Smooth muscle cell (in vitro differentiated cells): ENCODE measurements around the gene PRKCG. TPM values are rescaled to one million over a fixed set of nuclear protein-coding genes. Genes with fewer than 3 reads are reported as not detected.

Experiments
- DNase-seq: peaks from one replicate; lab custom pipeline; 2025; ENCODE audit not compliant: unreplicated experiment; lab: John Stamatoyannopoulos, UW
- H2AFZ ChIP-seq: fragments of 200-600 bp; sonication (generic); 2 replicates; pipeline ENCODE4 v1.6.0; 2016; ENCODE audit warnings: antibody characterized with exemption, low read depth, mild to moderate bottlenecking
- H3F3A ChIP-seq: fragments of 200-600 bp; sonication (generic); 2 replicates; pipeline ENCODE4 v1.6.0; 2017; ENCODE audit warnings: antibody characterized with exemption, low read depth
- H3K27ac ChIP-seq: fragments of 200-600 bp; sonication (generic); 2 replicates; pipeline ENCODE4 v1.5.1; 2016; ENCODE audit warnings: low read depth, mild to moderate bottlenecking
- H3K27me3 ChIP-seq: fragments of 200-600 bp; sonication (generic); 2 replicates; pipeline ENCODE4 v1.6.1; 2016; ENCODE audit warnings: low read depth, mild to moderate bottlenecking
- H3K36me3 ChIP-seq: fragments of 200-600 bp; sonication (generic); 2 replicates; pipeline ENCODE4 v1.5.1; 2016; ENCODE audit warnings: low read depth
- H3K4me1 ChIP-seq: fragments of 200-600 bp; sonication (generic); 2 replicates; pipeline ENCODE4 v1.5.1; 2016; ENCODE audit warnings: low read depth
- H3K4me2 ChIP-seq: fragments of 200-600 bp; sonication (generic); 2 replicates; pipeline ENCODE4 v1.6.0; 2016; ENCODE audit warnings: mild to moderate bottlenecking
- H3K4me3 ChIP-seq: fragments of 200-600 bp; sonication (generic); 2 replicates; pipeline ENCODE4 v1.5.1; 2016; ENCODE audit warnings: mild to moderate bottlenecking
- H3K79me2 ChIP-seq: fragments of 200-600 bp; sonication (generic); 2 replicates; pipeline ENCODE4 v1.6.0; 2016; ENCODE audit warnings: low read depth, mild to moderate bottlenecking
- H3K9ac ChIP-seq: fragments of 200-600 bp; sonication (generic); 2 replicates; pipeline ENCODE4 v1.6.0; 2016; ENCODE audit warnings: low read depth
- H3K9me3 ChIP-seq: fragments of 200-600 bp; sonication (generic); replicated peaks from 2 replicates; pipeline ENCODE4 v1.5.1; 2016; ENCODE audit warnings: low read depth
- H4K20me1 ChIP-seq: fragments of 200-600 bp; sonication (generic); 2 replicates; pipeline ENCODE4 v1.6.0; 2016; ENCODE audit warnings: low read depth
- CTCF ChIP-seq: fragments of 200-600 bp; sonication (generic); IDR thresholded peaks from 2 replicates; pipeline ENCODE4 v1.5.1; 2017; ENCODE audit warnings: borderline replicate concordance, mild to moderate bottlenecking, antibody characterized with exemption; ENCODE audit not compliant: insufficient read depth, poor library complexity, severe bottlenecking
- WGBS: methylation state at CpG from one replicate; pipeline ENCODE4 v1.1.7; 2016; ENCODE audit warnings: low lambda C conversion rate; 5-methylcytosine and 5-hydroxymethylcytosine counted together
- polyA plus RNA-seq: library from polyadenylated mRNA; unstranded; fragments of >200 nt; fragmentation: Nextera tagmentation; extraction: Ambion mirVana; gene quantifications from 2 replicates; pipeline ENCODE4 v1.2.1, GENCODE V29; 2016
- total RNA-seq: library from RNA; depleted of rRNA; stranded (reverse); fragments of >200 nt; gene quantifications from 2 replicates; pipeline ENCODE4 v1.2.3, GENCODE V29; 2014

PRKCG gene
- total and polyA plus RNA-seq, 2 experiments from 2014 or later = 0.51 TPM; not detected in 1

- Histone ChIP-seq H3K4me2 (peak overlapping the region; percentile 49), H3K79me2 (no peaks in the 10 kb centered on the region), H3K4me1 (peaks cover 6% of the 10 kb centered on the region), H3K4me3 (no peak overlapping the region), H3K27me3 (peaks cover 74% of the 10 kb centered on the region), H3K27ac (no peak overlapping the region), H4K20me1 (no peaks in the 10 kb centered on the region), H3K9me3 (no peaks in the 10 kb centered on the region), H3K9ac (no peak overlapping the region), H3K36me3 (no peaks in the 10 kb centered on the region), H3F3A (no peaks in the 10 kb centered on the region), H2AFZ (no peak overlapping the region)
- DNase-seq = no peak
- WGBS = 38% methylated on average over 14 of the region's 14 CpGs
- TF ChIP-seq CTCF = no peak
Measured at GRCh38 chr19:53907193-53907581, 25.2 kb downstream of the PRKCG start.

GRCh38 chr19:53907690-53908089 is 25.7 kb downstream of the PRKCG start:
- WGBS = 30% methylated on average over 17 of the region's 17 CpGs
- no peaks in the 10 kb centered on the region for H3K79me2 ChIP-seq
- H3K36me3 ChIP-seq = no peaks in the 10 kb centered on the region
- peaks cover 6% of the 10 kb centered on the region for H3K4me1 ChIP-seq
- H3F3A ChIP-seq = no peaks in the 10 kb centered on the region
- TF ChIP-seq CTCF = no peak
- no peak overlapping the region for H2AFZ ChIP-seq
- no peak for DNase-seq
- H3K9ac ChIP-seq = no peak overlapping the region
- H3K4me2 ChIP-seq = peak overlapping the region; percentile 85
- no peaks in the 10 kb centered on the region for H4K20me1 ChIP-seq
- no peak overlapping the region for H3K27ac ChIP-seq
- peaks cover 74% of the 10 kb centered on the region for H3K27me3 ChIP-seq
- H3K4me3 ChIP-seq = peak overlapping the region; percentile 46
- H3K9me3 ChIP-seq = no peaks in the 10 kb centered on the region

- TF ChIP-seq CTCF = no peak
- WGBS = 4% methylated on average over 33 of the region's 51 CpGs
Measured at GRCh38 chr19:53908106-53908934, 26.3 kb downstream of the PRKCG start.

More at GRCh38 chr19:53908106-53908934, 26.3 kb downstream of the PRKCG start:
- Histone ChIP-seq H3K36me3 (no peaks in the 10 kb centered on the region), H4K20me1 (no peaks in the 10 kb centered on the region), H3K9ac (no peak overlapping the region), H3K79me2 (no peaks in the 10 kb centered on the region), H3K27me3 (peaks cover 74% of the 10 kb centered on the region), H3K9me3 (no peaks in the 10 kb centered on the region), H3K4me3 (peak overlapping the region; percentile 46), H2AFZ (peak overlapping the region; percentile 43), H3K4me2 (peak overlapping the region; percentile 85), H3K27ac (no peak overlapping the region), H3F3A (no peaks in the 10 kb centered on the region), H3K4me1 (peaks cover 6% of the 10 kb centered on the region)
- DNase-seq = peak; percentile 47
